B cell (primary cell): Measurements from ENCODE around the gene MPZL1. TPM values are rescaled to one million over a fixed set of nuclear protein-coding genes. Genes with fewer than 3 reads are reported as not detected.
A peak's percentile ranks its signal among the peaks of the same experiment; 100 is the strongest.

Source experiments
- ATAC-seq: fragments of 200-7000 bp; cut with Tn5 transposase; one replicate; pipeline ENCODE4 v1.10.0; 2021; ENCODE audit warnings: low read depth, mild to moderate bottlenecking, moderate number of reproducible peaks, moderate library complexity
- CTCF ChIA-PET: fragments of 350-600 bp; sonication (Branson Sonifier 250); formaldehyde crosslinking; loops from one replicate; lab custom pipeline; 2021; ENCODE audit warnings: antibody characterized with exemption, inconsistent platforms; lab: Charles Lee
- POLR2A ChIA-PET: fragments of 350-600 bp; sonication (Branson Sonifier 250); formaldehyde crosslinking; loops from one replicate; lab custom pipeline; 2021; ENCODE audit warnings: antibody characterized with exemption; lab: Charles Lee
- DNase-seq: peaks from one replicate; pipeline ENCODE4 v3.0.0; 2013
- H2AFZ ChIP-seq: 2 replicates; pipeline ENCODE4 v1.6.1; 2012; ENCODE audit warnings: mild to moderate bottlenecking, low read depth, low read length; ENCODE audit not compliant: insufficient read depth, poor library complexity, severe bottlenecking
- H3K27ac ChIP-seq, 2 donors: 1 replicate in 1 of 2; 2 replicates in 1 of 2; pipeline ENCODE4 v1.5.1; 2012 to 2013; ENCODE audit warnings: low read length in 2 of 2, mild to moderate bottlenecking in 2 of 2, moderate library complexity in 1 of 2
- H3K27me3 ChIP-seq, 4 experiments: fragments of 200-600 bp in 1 of 4; sonication (generic) in 1 of 4; replicated peaks in 1 of 4; 1 replicate in 2 of 4; 2 replicates in 2 of 4; pipeline versions ENCODE4 v1.6.1 to v1.7.0; 2013 to 2016; ENCODE audit warnings: low read length in 3 of 4, mild to moderate bottlenecking in 2 of 4, mixed read lengths in 1 of 4, moderate library complexity in 1 of 4; ENCODE audit not compliant: insufficient read depth in 4 of 4, control insufficient read depth in 3 of 4; ENCODE audit errors: control extremely low read depth in 1 of 4
- H3K36me3 ChIP-seq, 2 experiments: replicated peaks in 1 of 2; 1 replicate in 1 of 2; 2 replicates in 1 of 2; pipeline versions ENCODE4 v1.6.1 to v1.7.1; 2013; ENCODE audit warnings: low read length in 1 of 2; ENCODE audit not compliant: insufficient read depth in 2 of 2, control insufficient read depth in 1 of 2; ENCODE audit errors: control extremely low read depth in 1 of 2, extremely low read depth in 1 of 2
- H3K4me1 ChIP-seq, 2 donors: fragments of 200-600 bp in 1 of 2; sonication (generic) in 1 of 2; 1 replicate in 1 of 2; 2 replicates in 1 of 2; pipeline versions ENCODE4 v1.5.1 to v1.6.1; 2013 to 2017; ENCODE audit warnings: low read length in 2 of 2; ENCODE audit not compliant: control insufficient read depth in 2 of 2, insufficient read depth in 2 of 2
- H3K4me2 ChIP-seq: replicated peaks from 2 replicates; pipeline ENCODE3; 2012; ENCODE audit warnings: mild to moderate bottlenecking, low read depth, low read length; ENCODE audit not compliant: poor library complexity, severe bottlenecking
- H3K4me3 ChIP-seq, 5 experiments: fragments of 200-600 bp in 1 of 5; sonication (generic) in 1 of 5; 1 replicate in 3 of 5; 2 replicates in 2 of 5; pipeline versions ENCODE4 v1.5.1 to v1.7.0; 2011 to 2016; ENCODE audit warnings: low read length in 4 of 5, mild to moderate bottlenecking in 4 of 5, low read depth in 2 of 5, control low read depth in 1 of 5, moderate library complexity in 1 of 5; ENCODE audit not compliant: insufficient read depth in 1 of 5; ENCODE audit errors: control extremely low read depth in 1 of 5, extremely low read depth in 1 of 5
- H3K79me2 ChIP-seq: fragments of 200-600 bp; sonication (generic); one replicate; pipeline ENCODE4 v1.6.0; 2016; ENCODE audit warnings: low read length; ENCODE audit not compliant: control insufficient read depth, insufficient read depth
- H3K9ac ChIP-seq: fragments of 200-600 bp; sonication (generic); 2 replicates; pipeline ENCODE4 v1.6.1; 2017; ENCODE audit warnings: mild to moderate bottlenecking, low read length, moderate library complexity
- H3K9me3 ChIP-seq, 3 donors: one replicate each; pipeline versions ENCODE4 v1.6.1 to v1.7.1; 2013; ENCODE audit warnings: low read length in 2 of 3; ENCODE audit not compliant: control insufficient read depth in 2 of 3, insufficient read depth in 1 of 3; ENCODE audit errors: control extremely low read depth in 1 of 3
- H4K20me1 ChIP-seq: 2 replicates; pipeline ENCODE4 v1.6.0; 2012; ENCODE audit warnings: mild to moderate bottlenecking, low read length; ENCODE audit not compliant: insufficient read depth, control insufficient read depth, poor library complexity, severe bottlenecking
- H3K27ac Mint-ChIP-seq: one replicate; pipeline ENCODE4 v1.8.0; 2021; ENCODE audit warnings: mixed read lengths
- H3K27me3 Mint-ChIP-seq: one replicate; pipeline ENCODE4 v1.8.0; 2021; ENCODE audit warnings: mixed read lengths
- H3K4me1 Mint-ChIP-seq: one replicate; pipeline ENCODE4 v1.8.0; 2021; ENCODE audit warnings: mixed read lengths
- H3K4me3 Mint-ChIP-seq: one replicate; pipeline ENCODE4 v1.8.0; 2021; ENCODE audit warnings: mixed read lengths
- H3K9me3 Mint-ChIP-seq: one replicate; pipeline ENCODE4 v1.8.0; 2022; ENCODE audit warnings: mixed read lengths; ENCODE audit not compliant: insufficient read depth
- CTCF ChIP-seq: fragments of 200-600 bp; IDR thresholded peaks from one replicate; pipeline ENCODE4 v1.8.0; 2022; ENCODE audit warnings: antibody characterized with exemption, mild to moderate bottlenecking
- EZH2 ChIP-seq: IDR thresholded peaks from 2 replicates; pipeline ENCODE4 v1.6.1; 2012; ENCODE audit warnings: borderline replicate concordance, low read depth, mild to moderate bottlenecking, moderate library complexity, low read length; ENCODE audit not compliant: insufficient read depth, poor library complexity, severe bottlenecking
- WGBS: methylation state at CpG from one replicate; pipeline ENCODE4 v1.1.5; 2013; ENCODE audit warnings: missing lambda C conversion rate; ENCODE audit not compliant: insufficient coverage; 5-methylcytosine and 5-hydroxymethylcytosine counted together
- intact Hi-C: fragments of 100-400 bp; cut with micrococcal nuclease; formaldehyde crosslinking; loops from one replicate; pipeline ENCODE4 v1.10.0; 2022
- polyA plus RNA-seq: library from polyadenylated mRNA; depleted of rRNA; stranded (reverse); fragments of >200 nt; gene quantifications from 2 replicates; pipeline ENCODE4 v1.2.3, GENCODE V29; 2012
- total RNA-seq, 2 donors: library from RNA; stranded (reverse); fragments of 120-200 nt in 1 of 2; gene quantifications; 1 replicate in 1 of 2; 2 replicates in 1 of 2; pipeline versions ENCODE4 v1.2.3 to v1.2.4, GENCODE V29; 2013 to 2022

Gene MPZL1
- total and polyA plus RNA-seq, 2 donors (not counting 1 experiment from before 2014, with no cell fraction given), result 15.4 to 27.7 TPM

- Histone ChIP-seq H3K9me3 (no peaks in the 10 kb centered on the region), H3K36me3 (peaks cover 0 to 4% of the 10 kb centered on the region in 2 experiments), H3K9ac (no peak overlapping the region), H3K27me3 (no peaks in the 10 kb centered on the region), H3K27ac (no peak overlapping the region), H4K20me1 (no peaks in the 10 kb centered on the region), H3K4me2 (no peak overlapping the region), H3K4me1 (peaks cover 30 to 31% of the 10 kb centered on the region in 2 donors), H3K4me3 (no peak overlapping the region), H2AFZ (no peak overlapping the region), H3K79me2 (peaks cover 57% of the 10 kb centered on the region)
- Mint-ChIP-seq H3K27ac (peak overlapping the region; percentile 0), H3K27me3 (no peaks in the 10 kb centered on the region), H3K9me3 (no peaks in the 10 kb centered on the region), H3K4me1 (peaks cover 51% of the 10 kb centered on the region), H3K4me3 (no peak overlapping the region)
- WGBS, result 100% methylated on average over 3 of the region's 3 CpGs
- POLR2A ChIA-PET, result no interaction called here
- DNase-seq (no peak), ATAC-seq (no peak)
- TF ChIP-seq CTCF, result no peak
- no peak for TF ChIP-seq EZH2
- intact Hi-C loops, result loop anchor here (2.0 kb wide), 1 partner anchor 13 kb away; no protein-coding TSS in a partner anchor
- CTCF ChIA-PET, result interaction anchor here (0.7 kb wide), 1 partner anchor 67 kb away, joined by 3 read pairs; no protein-coding TSS in a partner anchor
These were observed 33.9 kb downstream of the MPZL1 start for GRCh38 chr1:167755654-167756053.

- Histone ChIP-seq H3K27me3 (no peaks in the 10 kb centered on the region), H3K36me3 (peaks cover 0 to 4% of the 10 kb centered on the region in 2 experiments), H3K4me3 (no peak overlapping the region), H3K4me1 (peaks cover 30 to 34% of the 10 kb centered on the region in 2 donors), H2AFZ (peak overlapping the region; percentile 12), H3K4me2 (peak overlapping the region; percentile 12), H4K20me1 (no peaks in the 10 kb centered on the region), H3K9ac (no peak overlapping the region), H3K9me3 (no peaks in the 10 kb centered on the region), H3K27ac (no peak overlapping the region), H3K79me2 (peaks cover 65% of the 10 kb centered on the region)
- POLR2A ChIA-PET, result no interaction called here
- H3K27me3 Mint-ChIP-seq, result no peaks in the 10 kb centered on the region
- no peaks in the 10 kb centered on the region for H3K9me3 Mint-ChIP-seq
- TF ChIP-seq EZH2 (no peak), CTCF (no peak)
- intact Hi-C loops, result loop anchor here (2.0 kb wide), 1 partner anchor 14 kb away; no protein-coding TSS in a partner anchor
- H3K27ac Mint-ChIP-seq, result peak overlapping the region; percentile 15
- WGBS, result 30% methylated on average over 5 of the region's 7 CpGs
- no peak for ATAC-seq
- DNase-seq, result no peak
- H3K4me3 Mint-ChIP-seq, result peak overlapping the region; percentile 27
- CTCF ChIA-PET, result no interaction called here
- H3K4me1 Mint-ChIP-seq, result peaks cover 57% of the 10 kb centered on the region
These were observed 35.1 kb downstream of the MPZL1 start for GRCh38 chr1:167756730-167757405.
